HepG2 (cell line): ENCODE results near the gene GGA1. TPM values are rescaled to one million over a fixed set of nuclear protein-coding genes. Genes with fewer than 3 reads are reported as not detected.

Source experiments
- ARNT ChIP-seq: fragments of 450-650 bp; IDR thresholded peaks from 2 replicates; pipeline ENCODE4 v1.6.1; 2017
- CREBL2 ChIP-seq: sonication (generic); formaldehyde crosslinking; IDR thresholded peaks from 2 replicates; pipeline ENCODE4 v1.8.1; 2023; ENCODE audit warnings: missing genetic modification reagents, mild to moderate bottlenecking, borderline replicate concordance
- CSRNP1 ChIP-seq: sonication (generic); formaldehyde crosslinking; IDR thresholded peaks from 2 replicates; pipeline ENCODE4 v1.8.1; 2023; ENCODE audit warnings: mild to moderate bottlenecking, missing genetic modification reagents
- FIP1L1 ChIP-seq: fragments of 200-400 bp; formaldehyde crosslinking; IDR thresholded peaks from 2 replicates; pipeline ENCODE4 v1.6.1; 2018; ENCODE audit warnings: low read depth, mild to moderate bottlenecking, low read length, moderate library complexity, borderline replicate concordance; ENCODE audit not compliant: insufficient read depth
- FOXP1 ChIP-seq, 2 experiments: fragments of 450-650 bp in 1 of 2; IDR thresholded peaks; 2 replicates each; pipeline ENCODE4 v1.6.1; 2017 to 2018; ENCODE audit warnings: antibody characterized with exemption in 1 of 2
- JUND ChIP-seq: sonication (generic); formaldehyde crosslinking; IDR thresholded peaks from 2 replicates; pipeline ENCODE4 v1.8.0; 2022; ENCODE audit warnings: mild to moderate bottlenecking, missing genetic modification reagents
- NFIB ChIP-seq: sonication (generic); formaldehyde crosslinking; IDR thresholded peaks from 2 replicates; pipeline ENCODE4 v1.9.0; 2021; ENCODE audit warnings: missing genetic modification reagents, mild to moderate bottlenecking, borderline replicate concordance
- SOX5 ChIP-seq: IDR thresholded peaks from 2 replicates; pipeline ENCODE4 v1.6.1; 2016; ENCODE audit warnings: borderline replicate concordance
- TRIM24 ChIP-seq: sonication (generic); formaldehyde crosslinking; IDR thresholded peaks from 2 replicates; pipeline ENCODE4 v1.8.0; 2022; ENCODE audit warnings: mild to moderate bottlenecking, missing genetic modification reagents
- U2AF2 ChIP-seq: fragments of 200-400 bp; formaldehyde crosslinking; IDR thresholded peaks from 2 replicates; pipeline ENCODE4 v1.6.1; 2017; ENCODE audit warnings: low read depth, mild to moderate bottlenecking, low read length
- ZNF318 ChIP-seq: sonication (generic); formaldehyde crosslinking; IDR thresholded peaks from 2 replicates; pipeline ENCODE4 v1.4.0; 2020; ENCODE audit warnings: mild to moderate bottlenecking, missing genetic modification reagents
- ZNF772 ChIP-seq: sonication (generic); formaldehyde crosslinking; IDR thresholded peaks from 2 replicates; pipeline ENCODE4 v1.5.0; 2020; ENCODE audit warnings: mild to moderate bottlenecking, missing genetic modification reagents
- ZNF816 ChIP-seq: sonication (generic); formaldehyde crosslinking; IDR thresholded peaks from 2 replicates; pipeline ENCODE4 v1.8.0; 2022; ENCODE audit warnings: missing genetic modification reagents, mild to moderate bottlenecking, borderline replicate concordance
- polyA plus RNA-seq, 8 experiments: library from polyadenylated mRNA; depleted of rRNA in 3 of 8; stranded (reverse) in 7 of 8; unstranded in 1 of 8; fragments of >200 nt; fragmentation: Illumina TruSeq in 4 of 8; extraction: Trizol in 4 of 8; gene quantifications; 2 replicates each; pipeline versions ENCODE4 v1.2.1 to v1.2.3, GENCODE V29; 2011 to 2016; ENCODE audit warnings: low read depth in 4 of 8, missing spikeins in 1 of 8, mixed read lengths in 1 of 8; ENCODE audit not compliant: insufficient read depth in 1 of 8
- total RNA-seq, 5 experiments: library from RNA; depleted of rRNA; stranded (reverse); fragments of >200 nt; fragmentation: Illumina TruSeq; extraction: Trizol; gene quantifications; 2 replicates each; pipeline ENCODE4 v1.2.3, GENCODE V29; 2016; ENCODE audit warnings: low read depth in 1 of 5

The GGA1 gene
- total and polyA plus RNA-seq, 2 of the 13 experiments (the other 11 are each of a cell fraction or from before 2014, with no cell fraction given): 29.1 to 87.2 TPM

- TF ChIP-seq FOXP1 (IDR thresholded peaks at IDR 0.05) (no peak), FOXP1 (CRISPR knock-in tag; IDR thresholded peaks at IDR 0.05) (no peak), TRIM24 (no peak), SOX5 (CRISPR knock-in tag) (no peak), CSRNP1 (CRISPR knock-in tag) (peak; percentile 57; the same call in 1 of the 2 replicates), ARNT (no peak), JUND (CRISPR knock-in tag) (0 out of 2 replicates have a peak, but pooled peaks have one; percentile 21), FIP1L1 (no peak), NFIB (CRISPR knock-in tag) (no peak), ZNF318 (CRISPR knock-in tag) (no peak), ZNF772 (CRISPR knock-in tag) (peak; percentile 78; the same call in 1 of the 2 replicates), CREBL2 (no peak), U2AF2 (no peak), ZNF816 (CRISPR knock-in tag) (no peak)
These were observed 48.6 kb upstream of the GGA1 start, which contains the start of gene CDC42EP1 (continued) for GRCh38 chr22:37559901-37560607.
